HG03039 (cell line): ENCODE results near the gene UNC119B.
A peak's percentile ranks its signal among the peaks of the same experiment; 100 is the strongest.
"Not testable (repeated sequence)": the region's sequence is repeated elsewhere in the genome, so short reads cannot be mapped to it uniquely, and the experiment has no call there.

Experiments
- ATAC-seq: cut with Tn5 transposase; IDR thresholded peaks from one replicate; pipeline ENCODE4 v1.9.1; 2021; ENCODE audit warnings: mild to moderate bottlenecking, moderate library complexity; ENCODE audit not compliant: unreplicated experiment

Gene UNC119B

DNA sequence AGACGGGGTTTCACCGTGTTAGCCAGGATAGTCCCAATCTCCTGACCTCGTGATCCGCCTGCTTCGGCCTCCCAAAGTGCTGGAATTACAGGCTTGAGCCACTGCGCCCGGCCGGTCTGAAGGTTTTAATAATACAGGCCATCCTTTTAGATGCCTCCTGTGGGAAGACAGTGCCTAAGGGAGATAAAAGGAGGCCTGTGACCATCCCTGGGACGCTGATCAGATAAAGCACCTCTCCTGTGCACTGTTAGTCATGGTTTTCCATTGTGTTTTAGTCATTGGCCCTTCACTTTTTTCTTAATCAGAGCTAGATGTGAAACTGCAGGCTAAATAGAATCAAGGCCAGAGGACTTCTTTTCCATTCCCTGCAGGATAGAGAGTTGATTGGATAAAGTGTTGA lies 7.8 kb downstream of the UNC119B start:
- ATAC-seq = no peak

GRCh38 chr12:120719072-120719471 lies 8.8 kb downstream of the UNC119B start:
- no peak for ATAC-seq

DNA sequence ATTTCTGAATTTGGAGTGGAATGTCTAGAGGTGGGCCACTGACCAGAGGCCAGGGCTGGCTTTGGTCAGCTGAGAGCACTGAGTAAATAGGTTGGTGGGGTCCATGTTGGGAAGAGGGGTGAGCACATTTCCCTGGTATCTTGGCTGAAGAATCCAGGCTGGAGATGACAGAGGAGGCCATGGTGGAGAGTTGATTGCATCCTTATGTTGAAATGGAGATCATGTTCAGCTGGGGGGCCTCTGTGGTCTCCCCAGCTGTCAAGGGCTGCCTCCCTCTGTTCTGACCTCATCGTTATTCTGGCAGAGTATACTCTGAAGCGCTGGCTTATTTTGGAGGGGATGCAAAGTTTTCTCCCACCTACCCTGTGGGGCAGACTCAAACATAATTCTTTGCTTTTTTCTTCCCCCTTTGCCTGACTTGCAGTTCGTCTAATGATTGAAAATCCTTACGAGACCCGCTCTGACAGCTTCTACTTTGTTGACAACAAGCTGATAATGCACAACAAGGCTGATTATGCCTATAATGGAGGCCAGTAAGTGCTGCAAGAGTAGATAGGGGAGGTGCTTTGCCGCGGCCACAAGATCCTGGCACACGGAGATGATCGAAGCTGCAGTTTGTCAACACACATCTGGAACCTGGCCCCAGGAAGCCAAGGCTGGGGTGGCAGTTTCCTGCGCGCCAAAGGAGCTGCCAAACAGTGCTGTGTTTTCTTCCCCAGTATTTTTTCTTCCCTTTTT lies 9.4 kb downstream of the UNC119B start:
- ATAC-seq = no peak

- no peak for ATAC-seq
Observed at GRCh38 chr12:120720234-120720986, 10.2 kb downstream of the UNC119B start.

GRCh38 chr12:120720987-120721801 lies 10.9 kb downstream of the UNC119B start:
- ATAC-seq = no peak

DNA sequence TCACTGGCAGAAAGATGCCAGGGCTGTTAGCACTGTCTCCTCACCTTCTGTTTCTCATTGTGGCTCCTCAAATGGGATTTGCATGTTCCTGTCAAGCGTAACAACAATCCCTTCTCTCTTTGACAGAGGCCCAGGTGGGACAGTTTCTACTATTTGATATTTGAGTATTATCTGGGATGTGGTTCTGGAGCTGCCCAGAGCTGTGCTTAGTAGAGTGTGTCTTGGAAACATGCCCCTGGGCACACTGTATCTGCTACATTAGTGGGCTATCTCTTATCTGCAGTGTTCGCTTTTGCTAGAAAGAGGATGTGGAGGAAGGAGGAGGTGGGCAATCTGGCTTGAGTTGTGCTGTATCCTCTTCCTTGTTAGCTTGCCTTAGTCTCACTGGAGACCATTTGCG lies 11.6 kb downstream of the UNC119B start:
- ATAC-seq = no peak

GRCh38 chr12:120722784-120723183 lies 12.5 kb downstream of the UNC119B start:
- ATAC-seq = no peak

- ATAC-seq = no peak
Observed at GRCh38 chr12:120724720-120725119, 14.5 kb downstream of the UNC119B start.

GRCh38 chr12:120725151-120725658 lies 14.9 kb downstream of the UNC119B start:
- ATAC-seq = no peak

DNA sequence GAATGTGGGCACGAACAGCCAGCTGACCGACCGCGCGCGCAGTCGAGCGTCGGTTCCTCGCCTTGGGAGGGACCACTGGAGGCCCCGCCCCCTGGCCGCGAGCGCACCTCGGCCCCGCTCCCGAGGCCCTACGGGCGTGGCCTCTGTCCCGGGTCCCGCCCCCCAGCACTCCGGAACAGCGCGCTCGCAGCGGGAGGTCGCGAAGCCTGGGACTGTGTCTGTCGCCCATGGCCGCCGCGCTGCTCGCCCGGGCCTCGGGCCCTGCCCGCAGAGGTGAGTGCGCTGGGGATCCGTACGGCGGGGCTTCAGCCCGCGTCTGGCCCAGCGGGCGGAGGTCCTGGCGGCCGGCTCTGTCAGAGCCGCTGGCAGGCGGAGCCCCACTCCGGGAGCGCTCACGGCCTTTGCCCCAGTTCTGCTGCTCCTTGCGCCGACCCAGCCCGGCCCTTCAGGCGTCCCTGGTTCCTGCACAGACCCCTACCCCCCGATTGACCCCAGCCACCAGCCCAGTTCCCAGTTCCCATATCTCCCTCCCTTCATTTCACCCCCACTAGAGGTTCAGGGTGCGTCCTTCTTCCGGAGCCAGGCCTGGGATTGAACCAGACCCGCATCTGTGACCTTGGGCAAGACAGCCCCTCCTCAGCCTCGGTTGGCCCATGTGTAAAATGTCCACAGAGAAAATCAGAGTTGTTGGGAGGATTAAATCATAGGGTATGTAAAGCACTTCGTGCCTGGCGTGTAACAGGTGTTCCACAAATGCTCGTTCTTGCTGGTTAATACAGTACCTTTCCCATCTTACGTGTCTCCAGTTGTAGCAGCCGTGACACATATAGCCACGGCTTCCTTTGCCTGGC lies 15.6 kb downstream of the UNC119B start, which contains the start of gene ACADS:
TSS of gene ACADS (plus strand) at position 168 of the 851 bp plus-strand sequence. CDS start at position 228, 60 bp downstream.
- peak; percentile 95 for ATAC-seq

- ATAC-seq = no peak
Observed at GRCh38 chr12:120726510-120726793, 16.2 kb downstream of the UNC119B start.

DNA sequence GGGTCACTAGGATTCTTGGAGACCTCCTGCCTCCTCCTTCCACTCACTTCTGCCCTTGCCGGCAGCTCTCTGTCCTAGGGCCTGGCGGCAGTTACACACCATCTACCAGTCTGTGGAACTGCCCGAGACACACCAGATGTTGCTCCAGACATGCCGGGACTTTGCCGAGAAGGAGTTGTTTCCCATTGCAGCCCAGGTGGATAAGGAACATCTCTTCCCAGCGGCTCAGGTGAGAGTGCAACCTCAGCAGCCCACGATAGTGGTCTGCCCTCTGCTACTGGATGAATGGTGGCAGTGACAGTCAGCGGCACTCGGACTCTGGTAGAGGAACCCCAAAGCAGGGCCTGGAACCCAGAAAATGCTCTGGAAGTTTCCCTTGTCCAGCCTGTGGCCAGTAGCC lies 16.7 kb downstream of the UNC119B start:
- ATAC-seq = no peak

- not testable (repeated sequence) for ATAC-seq
Observed at GRCh38 chr12:120732198-120732597, 21.9 kb downstream of the UNC119B start.

- ATAC-seq = no peak
Observed at GRCh38 chr12:120733574-120733973, 23.3 kb downstream of the UNC119B start.

DNA sequence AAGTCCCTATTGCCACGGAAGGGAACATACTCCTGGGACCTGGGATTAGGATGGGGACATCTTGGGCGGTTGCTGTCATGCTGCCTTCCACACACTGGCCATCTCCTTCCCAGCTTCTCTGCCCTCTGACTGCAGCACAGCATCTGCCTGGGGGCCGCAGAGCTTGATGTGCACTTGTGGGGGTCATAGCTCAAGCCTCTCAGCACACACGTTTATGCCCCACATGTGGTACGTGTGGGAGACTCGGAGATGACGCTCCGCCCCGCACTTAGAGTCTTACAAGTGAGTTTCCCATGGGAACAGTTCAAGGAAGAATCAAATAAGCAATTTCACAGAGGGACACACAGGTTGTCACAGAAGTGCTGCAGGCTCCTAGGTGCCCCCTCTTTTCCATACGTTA lies 24.0 kb downstream of the UNC119B start:
- ATAC-seq = no peak

GRCh38 chr12:120735181-120735580 lies 24.9 kb downstream of the UNC119B start:
- ATAC-seq = no peak

GRCh38 chr12:120736404-120737331 lies 26.4 kb downstream of the UNC119B start:
- ATAC-seq = no peak

- ATAC-seq = no peak
Observed at GRCh38 chr12:120737557-120738251, 27.4 kb downstream of the UNC119B start.
